ENCODE measurements around the gene RBM12. TPM values are rescaled to one million over a fixed set of nuclear protein-coding genes. Genes with fewer than 3 reads are reported as not detected.

The RBM12 gene
- total and polyA plus RNA-seq, 2 donors (not counting 3 experiments of a cell fraction or from before 2014, with no cell fraction given): 98.0 to 121 TPM

DNA sequence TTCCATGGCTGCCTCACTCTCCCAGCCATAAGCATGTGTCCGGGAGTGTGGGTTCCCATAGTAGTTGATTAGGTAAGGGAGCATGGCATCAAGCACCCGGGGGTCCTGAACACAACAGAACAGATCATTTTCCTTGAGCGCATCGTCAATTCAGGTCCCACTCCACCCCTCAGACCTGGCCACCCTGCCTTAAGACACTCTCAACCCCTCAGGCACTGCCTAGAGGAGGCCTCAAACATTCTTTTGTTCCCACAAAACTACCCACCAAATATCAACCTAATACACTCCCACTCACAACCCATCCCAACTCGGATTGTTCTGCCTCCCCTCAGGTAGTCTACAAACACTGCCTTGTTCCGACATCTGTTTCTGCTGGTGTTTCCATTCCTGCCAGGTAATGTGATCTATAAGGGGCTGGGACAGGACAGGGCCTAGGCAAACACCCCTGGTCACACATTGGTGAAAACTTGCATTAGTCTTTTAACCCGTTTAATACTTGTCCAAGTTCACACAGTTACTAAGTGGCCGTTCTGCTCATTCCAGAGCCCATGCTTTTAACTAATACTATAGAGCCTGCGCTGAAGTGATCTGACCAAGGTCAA is 33.1 kb upstream of the RBM12 start:
- CTCF ChIA-PET: interaction anchor here (0.8 kb wide), 1 partner anchor 186 kb away, joined by 3 read pairs; no protein-coding TSS in a partner anchor
- FAIRE-seq: no peak
- H3K9ac ChIP-seq (replicated peaks; ENCODE audit: extremely low read depth, insufficient read depth, low read length): no peak overlapping the region

DNA sequence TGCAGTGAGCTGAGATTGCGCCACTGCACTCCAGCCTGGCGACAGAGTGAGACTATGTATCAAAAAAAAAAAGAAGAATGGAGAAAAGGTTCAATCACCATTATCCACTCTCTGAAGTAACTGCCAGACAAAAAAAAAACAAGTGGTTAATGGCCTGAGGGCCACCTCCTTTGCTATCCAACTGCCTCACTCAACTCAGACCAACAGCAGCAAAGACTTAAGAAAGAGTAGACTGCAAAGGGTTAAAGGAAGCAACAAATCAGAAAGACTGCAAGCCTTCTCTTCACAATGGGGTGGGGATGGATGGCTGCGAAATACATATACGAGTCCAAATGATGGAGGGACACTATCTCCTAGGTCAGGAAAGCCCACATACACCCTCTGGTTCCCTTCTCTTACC is 31.3 kb upstream of the RBM12 start:
- Histone ChIP-seq H2AFZ (ENCODE audit: low read depth, low read length) (no peak overlapping the region), H3K27ac (ENCODE audit: insufficient read depth, low read depth, low read length) (no peak overlapping the region), H3K4me1 (ENCODE audit: control insufficient read depth, extremely low read depth, insufficient read depth, low read length) (peaks cover 17% of the 10 kb centered on the region), H3K9me3 (replicated peaks; ENCODE audit: control insufficient read depth, insufficient read depth, low read length) (no peaks in the 10 kb centered on the region), H3K9me1 (replicated peaks; ENCODE audit: control insufficient read depth, extremely low read depth, insufficient read depth, low read length) (no peaks in the 10 kb centered on the region), H3K36me3 (ENCODE audit: control insufficient read depth in 2 of 2, extremely low read depth in 1 of 2, insufficient read depth in 2 of 2, low read length in 2 of 2) (peaks cover 0 to 6% of the 10 kb centered on the region in 2 experiments), H3K9ac (replicated peaks; ENCODE audit: extremely low read depth, insufficient read depth, low read length) (no peak overlapping the region), H3K4me3 (replicated peaks in 1 of 3; ENCODE audit: insufficient read depth in 1 of 3, low read depth in 1 of 3, low read length in 3 of 3) (no peak overlapping the region), H4K20me1 (replicated peaks; ENCODE audit: control insufficient read depth, extremely low read depth, insufficient read depth, low read length) (no peaks in the 10 kb centered on the region), H3K4me2 (ENCODE audit: insufficient read depth, low read length) (no peak overlapping the region), H3K79me2 (ENCODE audit: control insufficient read depth, insufficient read depth, low read length) (peaks cover 13% of the 10 kb centered on the region), H3K27me3 (ENCODE audit: control insufficient read depth in 2 of 2, insufficient read depth in 2 of 2, low read length in 2 of 2) (no peaks in the 10 kb centered on the region)
- POLR2A ChIA-PET: no interaction called here
- dilution Hi-C loops (cut with MboI; ENCODE audit: extremely low pct_ligation_motif_present, low sequenced_read_pairs): no loop called here
- FAIRE-seq (no peak), DNase-seq (ENCODE audit: low read depth, low spot score) (no peak)
- BruUV-seq (replicated peaks): no TSS peak
- CTCF ChIA-PET: no interaction called here
- TF ChIP-seq EZH2 (IDR thresholded peaks at IDR 0.05; ENCODE audit: borderline replicate concordance, low read depth, low read length, severe bottlenecking): no peak
- no peak for TF ChIP-seq POLR2AphosphoS5 (IDR thresholded peaks at IDR 0.05; ENCODE audit: insufficient read depth, low read depth, low read length)
- no peak for TF ChIP-seq MYC (IDR thresholded peaks at IDR 0.05; ENCODE audit: low read depth, low read length)
- no peak for TF ChIP-seq JUN (IDR thresholded peaks at IDR 0.05; ENCODE audit: borderline replicate concordance, insufficient read depth, insufficient read length, low read depth)
- intact Hi-C loops (cut with micrococcal nuclease): loop anchor here (5.0 to 10.0 kb wide), 2 partner anchors 94 to 181 kb away; no protein-coding TSS in a partner anchor

More for the DNA sequence above, 33.1 kb upstream of the RBM12 start:
- dilution Hi-C loops (cut with MboI; ENCODE audit: extremely low pct_ligation_motif_present, low sequenced_read_pairs): no loop called here
- intact Hi-C loops (cut with micrococcal nuclease): loop anchor here (2.0 to 10.0 kb wide), 3 partner anchors 33 to 183 kb away; partner anchors contain the start of genes CPNE1 and RBM12
- H3K4me3 ChIP-seq (replicated peaks in 1 of 3; ENCODE audit: insufficient read depth in 1 of 3, low read depth in 1 of 3, low read length in 3 of 3): peak overlapping the region in 1 of 3 experiments; percentile 87
- peaks cover 13% of the 10 kb centered on the region for H3K79me2 ChIP-seq (ENCODE audit: control insufficient read depth, insufficient read depth, low read length)
- H3K27me3 ChIP-seq (ENCODE audit: control insufficient read depth in 2 of 2, insufficient read depth in 2 of 2, low read length in 2 of 2): no peaks in the 10 kb centered on the region
- POLR2A ChIA-PET: no interaction called here
- H3K4me2 ChIP-seq (ENCODE audit: insufficient read depth, low read length): peak overlapping the region; percentile 60
- peaks cover 0 to 12% of the 10 kb centered on the region in 2 experiments for H3K36me3 ChIP-seq (ENCODE audit: control insufficient read depth in 2 of 2, extremely low read depth in 1 of 2, insufficient read depth in 2 of 2, low read length in 2 of 2)
- H3K9me1 ChIP-seq (replicated peaks; ENCODE audit: control insufficient read depth, extremely low read depth, insufficient read depth, low read length): no peaks in the 10 kb centered on the region
- H4K20me1 ChIP-seq (replicated peaks; ENCODE audit: control insufficient read depth, extremely low read depth, insufficient read depth, low read length): no peaks in the 10 kb centered on the region
- peak overlapping the region; percentile 73 for H2AFZ ChIP-seq (ENCODE audit: low read depth, low read length)
- no peaks in the 10 kb centered on the region for H3K9me3 ChIP-seq (replicated peaks; ENCODE audit: control insufficient read depth, insufficient read depth, low read length)
- TF ChIP-seq, protein P1, sequence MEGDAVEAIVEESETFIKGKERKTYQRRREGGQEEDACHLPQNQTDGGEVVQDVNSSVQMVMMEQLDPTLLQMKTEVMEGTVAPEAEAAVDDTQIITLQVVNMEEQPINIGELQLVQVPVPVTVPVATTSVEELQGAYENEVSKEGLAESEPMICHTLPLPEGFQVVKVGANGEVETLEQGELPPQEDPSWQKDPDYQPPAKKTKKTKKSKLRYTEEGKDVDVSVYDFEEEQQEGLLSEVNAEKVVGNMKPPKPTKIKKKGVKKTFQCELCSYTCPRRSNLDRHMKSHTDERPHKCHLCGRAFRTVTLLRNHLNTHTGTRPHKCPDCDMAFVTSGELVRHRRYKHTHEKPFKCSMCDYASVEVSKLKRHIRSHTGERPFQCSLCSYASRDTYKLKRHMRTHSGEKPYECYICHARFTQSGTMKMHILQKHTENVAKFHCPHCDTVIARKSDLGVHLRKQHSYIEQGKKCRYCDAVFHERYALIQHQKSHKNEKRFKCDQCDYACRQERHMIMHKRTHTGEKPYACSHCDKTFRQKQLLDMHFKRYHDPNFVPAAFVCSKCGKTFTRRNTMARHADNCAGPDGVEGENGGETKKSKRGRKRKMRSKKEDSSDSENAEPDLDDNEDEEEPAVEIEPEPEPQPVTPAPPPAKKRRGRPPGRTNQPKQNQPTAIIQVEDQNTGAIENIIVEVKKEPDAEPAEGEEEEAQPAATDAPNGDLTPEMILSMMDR (IDR thresholded peaks at IDR 0.05; ENCODE audit: extremely low read depth in 1 of 2, insufficient read depth in 1 of 2, low read depth in 1 of 2, low read length in 2 of 2): no peak
- TF ChIP-seq, protein P2, sequence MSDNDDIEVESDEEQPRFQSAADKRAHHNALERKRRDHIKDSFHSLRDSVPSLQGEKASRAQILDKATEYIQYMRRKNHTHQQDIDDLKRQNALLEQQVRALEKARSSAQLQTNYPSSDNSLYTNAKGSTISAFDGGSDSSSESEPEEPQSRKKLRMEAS (IDR thresholded peaks at IDR 0.05; ENCODE audit: insufficient read depth, insufficient read length): no peak
- no peak for DNase-seq (ENCODE audit: low read depth, low spot score)
- H3K27ac ChIP-seq (ENCODE audit: insufficient read depth, low read depth, low read length): no peak overlapping the region
- peaks cover 17% of the 10 kb centered on the region for H3K4me1 ChIP-seq (ENCODE audit: control insufficient read depth, extremely low read depth, insufficient read depth, low read length)
- BruUV-seq (replicated peaks): no TSS peak

Measured in endothelial cell of umbilical vein (primary cell).